Stimulated activated CD8-positive, alpha-beta memory T cell treated with anti-CD3 and anti-CD28 coated beads, Interleukin-15, amount 100 ng/mL, for 48 hours (primary cell): ENCODE results near the gene MROH8.
A peak's percentile ranks its signal among the peaks of the same experiment; 100 is the strongest.

Experiments
- DNase-seq, 2 donors: peaks; one replicate each; pipeline ENCODE4 v3.0.0-alpha.2; 2020; ENCODE audit warnings: low read depth in 2 of 2

Gene MROH8

DNA sequence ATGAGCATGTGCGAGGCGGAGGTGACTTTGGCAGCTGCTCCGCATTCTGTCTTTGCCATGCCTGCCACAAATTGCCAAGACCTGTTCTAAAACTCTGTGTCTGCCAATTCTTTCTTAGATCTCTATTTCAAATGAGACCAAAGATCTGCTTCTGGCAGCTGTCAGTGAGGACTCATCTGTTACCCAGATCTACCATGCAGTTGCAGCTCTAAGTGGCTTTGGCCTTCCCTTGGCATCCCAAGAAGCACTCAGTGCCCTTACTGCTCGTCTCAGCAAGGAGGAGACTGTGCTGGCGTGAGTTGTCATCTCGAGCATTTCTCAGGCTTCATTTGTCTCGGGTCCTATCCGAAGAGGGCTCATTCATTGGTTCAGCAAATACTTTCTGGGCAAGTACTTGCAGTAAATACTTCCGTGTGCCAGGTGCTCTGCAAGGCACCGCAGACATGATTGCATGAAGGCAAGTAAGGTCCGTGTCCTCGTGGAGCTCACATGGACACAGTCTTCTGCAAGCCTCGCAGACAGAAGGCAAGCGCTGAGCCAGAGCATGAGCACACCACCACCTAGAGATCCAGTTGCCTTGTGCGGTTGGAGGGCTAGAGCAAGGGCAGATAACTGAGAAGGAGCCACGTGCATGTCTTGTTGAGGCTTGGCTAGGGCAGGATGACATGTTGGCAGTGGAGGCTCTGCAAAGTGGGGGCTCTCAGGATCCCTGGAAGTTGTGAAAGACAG is 19.7 kb upstream of the MROH8 start:
- no peak for DNase-seq

GRCh38 chr20:37194621-37195417 is 15.5 kb upstream of the MROH8 start:
- no peak for DNase-seq

DNA sequence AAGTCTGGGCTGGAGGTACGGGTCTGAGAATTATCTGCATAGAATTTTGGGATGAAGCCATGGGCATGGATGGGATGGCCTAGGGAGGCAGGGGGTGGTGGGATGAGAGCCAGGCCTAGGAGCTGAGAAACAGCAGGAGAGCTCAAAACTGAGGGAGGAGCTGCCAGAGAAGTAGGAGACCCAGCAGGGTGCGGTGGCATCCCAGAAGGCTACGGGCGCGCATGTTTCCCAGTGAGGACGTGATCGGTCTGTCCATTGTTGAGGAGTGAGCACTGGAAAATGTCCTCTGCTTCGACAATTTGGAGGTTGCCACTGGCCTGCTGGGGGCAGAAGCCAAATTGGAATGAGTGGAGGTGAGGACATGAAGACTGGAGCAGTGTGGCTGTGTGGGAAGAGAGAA is 14.5 kb upstream of the MROH8 start:
- DNase-seq = no peak

DNA sequence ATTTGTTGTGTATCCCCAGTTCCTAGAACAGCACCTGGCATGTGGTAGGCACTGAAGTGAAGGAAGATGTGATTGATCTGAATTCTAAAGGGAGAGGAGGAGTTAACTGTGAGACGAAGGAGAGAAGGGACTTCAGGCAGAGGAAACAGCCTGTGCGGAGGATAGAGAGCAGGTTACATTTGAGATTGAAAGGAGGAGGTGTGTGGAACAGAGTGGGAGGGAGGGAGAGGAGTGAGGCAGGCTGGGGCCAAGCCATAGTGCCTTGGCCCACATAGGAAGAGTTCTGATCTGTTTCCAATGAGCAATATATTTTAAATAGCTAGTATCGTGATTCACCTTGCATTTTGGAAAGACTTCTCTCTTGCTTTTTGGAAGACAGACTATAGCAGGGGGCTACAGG is 13.9 kb upstream of the MROH8 start:
- DNase-seq = no peak

DNA sequence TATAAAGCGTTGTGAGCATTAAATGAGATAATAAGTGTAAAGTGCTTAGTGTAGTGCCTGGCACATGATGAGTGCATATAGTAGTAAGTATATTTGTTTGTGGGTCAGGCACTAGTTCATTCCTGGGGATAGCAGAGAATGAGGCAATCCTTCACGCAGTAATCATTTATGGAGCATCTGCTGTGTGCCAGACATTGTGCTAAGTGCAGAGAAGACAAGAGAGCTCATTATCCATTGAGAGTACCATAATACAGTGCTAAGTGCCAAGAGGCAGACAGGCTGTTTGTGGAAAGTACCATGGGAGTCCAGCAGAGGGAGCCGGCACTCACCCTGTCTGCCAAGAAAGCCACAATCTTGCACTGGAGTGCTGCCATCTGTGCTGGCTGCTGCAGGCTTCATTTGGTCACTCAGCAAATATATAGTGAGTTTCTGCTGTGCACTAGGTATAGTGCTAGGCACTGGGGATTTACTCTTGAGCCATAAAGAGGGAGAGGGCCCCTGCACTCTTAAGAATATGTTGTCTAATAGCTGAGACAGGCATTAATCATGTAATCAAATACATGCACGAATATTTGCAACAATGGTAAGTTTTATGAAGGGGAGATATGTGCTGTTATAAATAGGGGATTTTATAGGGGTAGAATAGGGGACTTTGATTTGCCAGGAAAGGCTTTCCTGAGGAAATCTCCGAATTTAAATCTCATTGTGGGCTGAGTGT is 12.9 kb upstream of the MROH8 start:
- peak; percentile 41 to 43 for DNase-seq

DNA sequence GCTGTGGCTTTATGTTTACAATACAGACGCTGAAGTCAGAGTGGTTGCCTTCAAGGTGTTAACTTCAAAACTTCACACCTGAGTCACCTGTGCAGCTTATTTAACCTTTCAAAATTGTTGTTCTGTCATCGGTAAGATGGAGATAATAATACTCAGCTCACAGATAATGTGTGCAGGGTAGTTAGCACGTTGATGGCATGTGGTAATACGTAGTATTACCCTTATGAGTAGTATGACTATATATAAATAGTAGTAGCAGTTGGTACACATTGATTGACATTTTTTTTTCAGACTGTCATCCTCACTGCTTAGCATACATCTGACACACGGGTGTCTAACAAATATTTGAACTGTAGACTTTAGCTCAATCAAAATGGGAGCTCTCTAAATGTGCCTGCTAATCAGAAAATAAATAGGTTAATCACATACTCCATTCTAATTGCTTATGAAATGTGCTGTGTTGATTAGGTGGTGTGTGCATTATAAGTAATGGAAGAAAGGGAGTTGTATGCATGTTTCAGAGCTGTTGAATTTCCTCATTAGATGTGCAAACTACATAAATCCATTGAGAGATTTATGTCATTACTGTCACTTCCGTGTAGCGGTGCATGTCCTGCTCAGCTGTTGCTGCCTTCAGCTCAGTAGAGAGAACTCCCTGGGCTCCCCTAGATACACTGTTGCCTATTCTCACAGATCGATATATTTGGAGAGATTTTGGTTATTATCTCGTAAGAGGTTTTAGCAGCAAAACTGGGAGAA is 11.2 kb upstream of the MROH8 start:
- no peak for DNase-seq

- DNase-seq = no peak
These were observed 10.2 kb upstream of the MROH8 start for GRCh38 chr20:37189416-37190016.

GRCh38 chr20:37188787-37189186 is 9.4 kb upstream of the MROH8 start:
- DNase-seq = no peak

GRCh38 chr20:37185686-37186085 is 6.3 kb upstream of the MROH8 start:
- DNase-seq = no peak

GRCh38 chr20:37179683-37180524 is 556 bp upstream of the MROH8 start:
- no peak for DNase-seq

DNA sequence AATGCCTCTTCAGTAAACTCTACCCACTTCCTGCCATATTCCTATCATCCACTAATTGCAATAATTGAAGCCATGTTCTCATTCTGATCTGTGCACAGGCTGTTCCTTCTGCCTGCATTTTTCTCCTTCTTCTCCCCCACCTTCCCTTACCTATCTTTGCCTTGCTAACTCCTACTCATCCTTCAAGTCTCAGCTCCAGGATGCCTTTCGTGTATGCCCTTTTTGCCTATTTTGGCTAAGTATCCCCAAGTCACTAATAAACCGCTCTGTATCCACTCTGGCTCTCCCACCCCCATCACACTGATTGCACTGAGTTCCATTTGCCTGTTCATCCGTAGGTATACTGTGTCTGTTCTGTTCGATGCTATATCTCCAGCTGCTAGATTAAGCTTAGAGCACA is 6.5 kb downstream of the MROH8 start:
- no peak for DNase-seq

DNA sequence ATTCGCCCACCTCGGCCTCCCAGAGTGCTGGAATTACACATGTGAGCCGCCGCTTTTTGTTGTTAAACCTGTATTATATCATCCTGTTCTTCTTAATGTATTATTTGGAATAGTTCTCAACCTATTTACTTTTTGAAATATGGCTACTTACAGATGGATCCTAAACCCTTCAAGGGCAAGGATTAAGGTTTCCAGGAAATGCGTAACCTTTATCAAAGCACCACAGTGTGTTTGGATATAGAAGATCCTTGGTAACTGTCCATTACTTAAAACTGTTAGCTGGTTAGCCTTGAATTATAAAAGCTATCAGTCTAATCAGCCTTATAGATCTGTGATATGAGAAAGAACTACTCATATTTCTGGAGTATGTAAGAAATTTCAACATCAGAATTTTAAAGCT is 12.5 kb downstream of the MROH8 start:
- no peak for DNase-seq

DNA sequence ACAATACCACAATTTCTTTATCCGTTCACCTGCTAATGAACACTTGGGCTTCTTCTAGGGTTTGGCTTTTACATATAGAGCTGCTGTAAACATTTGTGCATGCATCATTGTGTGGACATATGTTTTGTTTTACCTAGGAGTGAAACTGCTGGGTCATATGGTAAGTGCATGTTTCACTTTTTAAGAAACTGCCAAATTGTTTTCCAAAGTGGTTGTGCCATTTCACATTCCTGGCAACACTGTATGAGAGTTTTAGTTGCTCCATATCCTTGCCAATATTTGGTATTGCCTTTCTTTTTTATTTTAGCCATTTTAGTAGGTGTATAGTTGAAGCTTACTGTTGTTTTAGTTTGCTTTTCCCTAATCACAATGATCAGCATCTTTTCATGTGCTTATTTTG is 14.3 kb downstream of the MROH8 start:
- DNase-seq = no peak

DNA sequence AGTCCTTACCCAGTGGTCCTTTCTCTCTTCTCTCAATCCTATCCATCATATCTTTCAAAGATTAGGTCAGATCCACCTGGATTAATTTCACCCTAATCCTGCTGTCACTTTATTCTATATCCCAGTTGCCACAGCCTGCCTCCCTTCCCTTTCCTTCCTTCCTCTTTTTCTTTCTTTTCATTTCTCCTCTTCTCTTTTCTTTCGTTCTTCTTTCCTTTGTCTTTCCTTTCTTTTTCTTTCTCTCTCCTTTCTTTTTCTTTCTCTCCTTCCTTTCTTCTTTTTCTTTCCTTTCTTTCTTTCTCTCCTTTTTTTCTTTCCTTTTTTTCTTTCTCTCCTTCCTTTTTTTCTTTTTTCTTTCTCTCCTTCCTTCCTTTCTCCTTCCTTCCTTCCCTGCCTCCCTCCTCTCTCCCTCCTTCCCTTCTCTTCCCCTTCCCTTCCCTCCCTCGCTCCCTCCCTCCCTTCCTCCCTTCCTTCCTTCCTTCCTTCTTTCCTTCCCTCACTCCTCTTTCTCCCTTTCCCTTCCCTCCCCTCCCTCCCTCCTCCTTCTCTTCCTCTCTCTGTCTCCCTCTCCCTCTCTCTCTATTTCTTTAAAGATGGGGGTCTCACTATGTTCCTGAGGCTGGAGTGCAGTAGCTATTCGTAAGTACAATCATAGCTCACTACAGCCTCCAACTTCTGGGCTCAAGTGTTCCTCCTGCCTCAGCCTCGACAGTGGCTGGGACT is 15.4 kb downstream of the MROH8 start:
- no peak for DNase-seq

GRCh38 chr20:37162646-37163045 is 16.7 kb downstream of the MROH8 start:
- no peak for DNase-seq

- DNase-seq = no peak
These were observed 17.4 kb downstream of the MROH8 start for GRCh38 chr20:37161830-37162549.

GRCh38 chr20:37160683-37161082 is 18.7 kb downstream of the MROH8 start:
- DNase-seq = no peak

DNA sequence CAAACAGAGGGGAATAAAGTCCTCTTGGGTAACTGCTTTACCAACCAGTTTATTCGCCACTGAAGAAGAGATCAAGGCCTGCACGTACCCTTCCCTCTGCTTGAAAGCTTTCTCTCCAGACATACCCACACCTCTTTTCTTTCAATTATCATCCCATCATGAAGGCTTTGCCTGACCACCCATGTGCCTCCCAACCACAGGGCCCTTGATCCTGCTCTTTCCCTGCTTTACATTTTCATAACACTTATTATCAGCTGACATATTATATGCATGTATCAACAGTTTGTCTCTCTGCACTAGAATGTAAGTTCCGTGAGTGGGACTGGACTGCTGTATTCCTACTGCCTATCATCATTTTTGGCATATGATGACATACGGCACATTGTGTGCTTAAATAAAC is 21.1 kb downstream of the MROH8 start:
- no peak for DNase-seq

GRCh38 chr20:37155987-37156386 is 23.4 kb downstream of the MROH8 start:
- DNase-seq = no peak
